GM23338 (cell line): ENCODE measurements around the gene CBLN3. TPM values are rescaled to one million over a fixed set of nuclear protein-coding genes. Genes with fewer than 3 reads are reported as not detected.

Experiments used
- ATAC-seq: fragments of 200-7000 bp; cut with Tn5 transposase; 3 replicates; pipeline ENCODE4 v1.9.1; 2020
- DNase-seq: peaks from one replicate; pipeline ENCODE4 v3.0.0-alpha.2; 2015; ENCODE audit warnings: low spot score
- H2AFZ ChIP-seq: fragments of 200-600 bp; sonication (generic); 2 replicates; pipeline ENCODE4 v1.8.0; 2016; ENCODE audit warnings: antibody characterized with exemption, mild to moderate bottlenecking, moderate library complexity
- H3F3A ChIP-seq: fragments of 200-600 bp; sonication (generic); replicated peaks from 2 replicates; pipeline ENCODE4 v1.8.0; 2017; ENCODE audit warnings: antibody characterized with exemption, mixed run types, low read depth
- H3K27ac ChIP-seq: fragments of 200-600 bp; sonication (generic); 2 replicates; pipeline ENCODE4 v1.6.1; 2016; ENCODE audit warnings: low read depth
- H3K27me3 ChIP-seq: fragments of 200-600 bp; sonication (generic); 2 replicates; pipeline ENCODE4 v1.8.0; 2016; ENCODE audit warnings: mild to moderate bottlenecking, mixed run types, moderate library complexity; ENCODE audit not compliant: insufficient read depth
- H3K36me3 ChIP-seq: fragments of 200-600 bp; sonication (generic); 2 replicates; pipeline ENCODE4 v1.8.0; 2016; ENCODE audit warnings: mild to moderate bottlenecking; ENCODE audit not compliant: insufficient read depth
- H3K4me1 ChIP-seq: fragments of 200-600 bp; sonication (generic); 2 replicates; pipeline ENCODE4 v1.8.0; 2016; ENCODE audit warnings: mild to moderate bottlenecking, moderate library complexity; ENCODE audit not compliant: insufficient read depth
- H3K4me2 ChIP-seq: fragments of 200-600 bp; sonication (generic); 2 replicates; pipeline ENCODE4 v1.7.1; 2017; ENCODE audit warnings: mixed run types
- H3K4me3 ChIP-seq: fragments of 200-600 bp; sonication (generic); 2 replicates; pipeline ENCODE4 v1.6.1; 2016; ENCODE audit warnings: mixed run types
- H3K79me2 ChIP-seq: fragments of 200-600 bp; sonication (generic); replicated peaks from 2 replicates; pipeline ENCODE4 v1.8.0; 2017; ENCODE audit warnings: mild to moderate bottlenecking; ENCODE audit not compliant: insufficient read depth
- H3K9me2 ChIP-seq: fragments of 200-600 bp; sonication (generic); 2 replicates; pipeline ENCODE4 v1.8.0; 2017; ENCODE audit not compliant: insufficient read depth
- H4K20me1 ChIP-seq: fragments of 200-600 bp; sonication (generic); replicated peaks from 2 replicates; pipeline ENCODE4 v1.8.0; 2017; ENCODE audit warnings: mild to moderate bottlenecking; ENCODE audit not compliant: insufficient read depth
- H3K27ac Mint-ChIP-seq: 2 replicates; pipeline ENCODE4 v1.8.0; 2020; ENCODE audit warnings: inconsistent platforms, mild to moderate bottlenecking, moderate library complexity, mixed read lengths
- H3K27me3 Mint-ChIP-seq: 3 replicates; pipeline ENCODE4 v1.8.0; 2022; ENCODE audit warnings: low read depth, mild to moderate bottlenecking, moderate library complexity, mixed read lengths, inconsistent platforms; ENCODE audit not compliant: insufficient read depth, poor library complexity
- H3K36me3 Mint-ChIP-seq: 3 replicates; pipeline ENCODE4 v1.8.0; 2021; ENCODE audit warnings: low read depth, mild to moderate bottlenecking, inconsistent platforms, moderate library complexity, mixed read lengths
- H3K4me1 Mint-ChIP-seq: 3 replicates; pipeline ENCODE4 v1.8.0; 2020; ENCODE audit warnings: mild to moderate bottlenecking, inconsistent platforms, mixed read lengths
- H3K4me3 Mint-ChIP-seq: 3 replicates; pipeline ENCODE4 v1.8.0; 2021; ENCODE audit warnings: moderate library complexity, mild to moderate bottlenecking, inconsistent platforms, mixed read lengths
- H3K9me3 Mint-ChIP-seq: 3 replicates; pipeline ENCODE4 v1.8.0; 2020; ENCODE audit warnings: moderate library complexity, mild to moderate bottlenecking, inconsistent platforms, mixed read lengths
- CREB1 ChIP-seq: fragments of 250-450 bp; sonication (Bioruptor Pico); IDR thresholded peaks from 2 replicates; pipeline ENCODE4 v1.5.0; 2020; ENCODE audit warnings: low read depth, mild to moderate bottlenecking, moderate library complexity
- EZH2 ChIP-seq: fragments of 200-600 bp; sonication (generic); IDR thresholded peaks from one replicate; pipeline ENCODE4 v1.8.0; 2017; ENCODE audit warnings: antibody characterized with exemption, mild to moderate bottlenecking, low read depth; ENCODE audit not compliant: unreplicated experiment
- JUNB ChIP-seq: IDR thresholded peaks from one replicate; pipeline ENCODE4 v1.6.1; 2016; ENCODE audit warnings: antibody characterized with exemption; ENCODE audit not compliant: unreplicated experiment
- NANOG ChIP-seq: IDR thresholded peaks from 2 replicates; pipeline ENCODE4 v1.6.1; 2016; ENCODE audit warnings: antibody characterized with exemption, borderline replicate concordance
- POLR2AphosphoS5 ChIP-seq: IDR thresholded peaks from 2 replicates; pipeline ENCODE4 v1.6.1; 2016; ENCODE audit warnings: antibody characterized with exemption, low read depth
- REST ChIP-seq: IDR thresholded peaks from one replicate; pipeline ENCODE4 v1.6.1; 2018; ENCODE audit warnings: antibody characterized with exemption; ENCODE audit not compliant: unreplicated experiment
- STAT1 ChIP-seq: IDR thresholded peaks from one replicate; pipeline ENCODE4 v1.6.1; 2016; ENCODE audit warnings: antibody characterized with exemption; ENCODE audit not compliant: unreplicated experiment
- ZNF114 ChIP-seq: fragments of 250-450 bp; sonication (Bioruptor Pico); IDR thresholded peaks from 2 replicates; pipeline ENCODE4 v1.5.0; 2020; ENCODE audit warnings: mild to moderate bottlenecking, moderate library complexity
- ZNF331 ChIP-seq: fragments of 250-450 bp; sonication (Bioruptor Pico); IDR thresholded peaks from 2 replicates; pipeline ENCODE4 v1.5.0; 2020; ENCODE audit warnings: low read depth, mild to moderate bottlenecking, moderate library complexity
- polyA plus RNA-seq: library from polyadenylated mRNA; unstranded; fragments of >200 nt; fragmentation: Nextera tagmentation; extraction: Ambion mirVana; gene quantifications from 2 replicates; pipeline ENCODE4 v1.2.1, GENCODE V29; 2016
- total RNA-seq: library from RNA; depleted of rRNA; stranded (reverse); fragments of >200 nt; shearing (Covaris generic); gene quantifications from 2 replicates; pipeline ENCODE4 v1.2.3, GENCODE V29; 2014
- TF ChIP-seq, protein P1 (sequence below): IDR thresholded peaks from 2 replicates; pipeline ENCODE4 v1.6.1; 2016; ENCODE audit warnings: antibody characterized with exemption
- TF ChIP-seq, protein P2 (sequence below): fragments of 250-450 bp; sonication (Bioruptor Pico); IDR thresholded peaks from 2 replicates; pipeline ENCODE4 v1.5.0; 2020; ENCODE audit warnings: mild to moderate bottlenecking, moderate library complexity
- TF ChIP-seq, protein P3 (sequence below), 2 experiments: fragments of 200-600 bp in 1 of 2; sonication (generic) in 1 of 2; conservative IDR thresholded peaks; 2 replicates each; pipeline versions ENCODE4 v1.5.1 to v1.6.1; 2016 to 2017; ENCODE audit warnings: antibody characterized with exemption in 2 of 2, low read depth in 2 of 2, mild to moderate bottlenecking in 2 of 2, moderate library complexity in 1 of 2

CBLN3 gene
- total and polyA plus RNA-seq, 2 experiments from 2014 or later = 0.07 to 0.19 TPM

DNA sequence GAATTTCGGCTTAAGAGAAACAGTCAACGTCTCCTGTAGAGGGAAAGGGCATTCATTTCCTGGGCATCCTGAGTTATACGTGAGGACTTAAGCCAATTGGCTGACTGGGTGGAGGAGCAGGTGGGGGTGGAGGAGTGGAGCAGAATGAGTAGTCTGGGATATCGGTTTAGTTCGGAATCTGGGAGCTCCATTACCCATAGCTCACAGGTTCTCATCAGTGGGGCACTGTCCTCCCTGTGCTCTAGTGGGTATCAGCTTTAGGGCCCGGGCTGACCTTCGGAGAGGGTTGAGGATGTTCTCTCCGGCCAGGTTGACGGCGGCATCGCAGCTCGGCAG is 12.4 kb upstream of the CBLN3 start (continued):
- no peak for TF ChIP-seq ZNF114 (CRISPR knock-in tag)
- TF ChIP-seq, protein P1, sequence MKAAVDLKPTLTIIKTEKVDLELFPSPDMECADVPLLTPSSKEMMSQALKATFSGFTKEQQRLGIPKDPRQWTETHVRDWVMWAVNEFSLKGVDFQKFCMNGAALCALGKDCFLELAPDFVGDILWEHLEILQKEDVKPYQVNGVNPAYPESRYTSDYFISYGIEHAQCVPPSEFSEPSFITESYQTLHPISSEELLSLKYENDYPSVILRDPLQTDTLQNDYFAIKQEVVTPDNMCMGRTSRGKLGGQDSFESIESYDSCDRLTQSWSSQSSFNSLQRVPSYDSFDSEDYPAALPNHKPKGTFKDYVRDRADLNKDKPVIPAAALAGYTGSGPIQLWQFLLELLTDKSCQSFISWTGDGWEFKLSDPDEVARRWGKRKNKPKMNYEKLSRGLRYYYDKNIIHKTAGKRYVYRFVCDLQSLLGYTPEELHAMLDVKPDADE = no peak

DNA sequence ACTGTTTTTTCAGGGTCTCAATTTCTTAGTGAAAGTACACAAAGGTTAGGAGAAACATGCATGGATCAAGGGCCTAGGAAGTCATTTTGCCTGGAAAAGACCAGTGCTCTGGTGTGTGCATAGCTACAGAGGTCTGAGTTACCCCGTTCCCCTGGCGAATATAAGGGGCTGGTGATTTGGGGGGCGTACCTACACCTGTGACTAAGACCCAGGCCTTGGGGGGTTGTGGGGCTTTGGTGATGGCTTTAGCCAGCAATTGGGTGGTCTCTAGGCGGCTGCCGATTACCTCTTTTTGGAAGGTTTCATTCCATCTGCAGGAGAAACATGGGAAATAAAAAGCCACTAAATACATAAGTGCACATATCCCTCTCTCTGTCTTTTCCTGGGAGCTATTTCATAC is 12.0 kb upstream of the CBLN3 start:
- Mint-ChIP-seq H3K4me1 (peaks cover 9% of the 10 kb centered on the region; the same call in 2 of the 3 replicates), H3K27me3 (peaks cover 7% of the 10 kb centered on the region), H3K36me3 (peaks cover 41% of the 10 kb centered on the region), H3K9me3 (no peaks in the 10 kb centered on the region), H3K4me3 (peak overlapping the region; percentile 88), H3K27ac (peak overlapping the region; percentile 99)
- Histone ChIP-seq H3K4me1 (peaks cover 13% of the 10 kb centered on the region), H3K79me2 (peaks cover 13% of the 10 kb centered on the region), H3K4me3 (peak overlapping the region; percentile 70), H3K27ac (peak overlapping the region; percentile 97; the same call in 1 of the 2 replicates), H3F3A (peaks cover 7% of the 10 kb centered on the region; the same call in 1 of the 2 replicates), H3K4me2 (peak overlapping the region; percentile 84), H3K27me3 (no peaks in the 10 kb centered on the region), H3K36me3 (peaks cover 7% of the 10 kb centered on the region; the same call in 1 of the 2 replicates), H2AFZ (no peak overlapping the region), H3K9me2 (no peaks in the 10 kb centered on the region), H4K20me1 (no peaks in the 10 kb centered on the region; the same call in 1 of the 2 replicates)
- DNase-seq (no peak), ATAC-seq (no peak)
- TF ChIP-seq ZNF331 = no peak
- no peak for TF ChIP-seq EZH2
- no peak for TF ChIP-seq JUNB
- no peak for TF ChIP-seq ZNF114 (CRISPR knock-in tag)
- TF ChIP-seq CREB1 (CRISPR knock-in tag) = no peak
- TF ChIP-seq, protein P2, sequence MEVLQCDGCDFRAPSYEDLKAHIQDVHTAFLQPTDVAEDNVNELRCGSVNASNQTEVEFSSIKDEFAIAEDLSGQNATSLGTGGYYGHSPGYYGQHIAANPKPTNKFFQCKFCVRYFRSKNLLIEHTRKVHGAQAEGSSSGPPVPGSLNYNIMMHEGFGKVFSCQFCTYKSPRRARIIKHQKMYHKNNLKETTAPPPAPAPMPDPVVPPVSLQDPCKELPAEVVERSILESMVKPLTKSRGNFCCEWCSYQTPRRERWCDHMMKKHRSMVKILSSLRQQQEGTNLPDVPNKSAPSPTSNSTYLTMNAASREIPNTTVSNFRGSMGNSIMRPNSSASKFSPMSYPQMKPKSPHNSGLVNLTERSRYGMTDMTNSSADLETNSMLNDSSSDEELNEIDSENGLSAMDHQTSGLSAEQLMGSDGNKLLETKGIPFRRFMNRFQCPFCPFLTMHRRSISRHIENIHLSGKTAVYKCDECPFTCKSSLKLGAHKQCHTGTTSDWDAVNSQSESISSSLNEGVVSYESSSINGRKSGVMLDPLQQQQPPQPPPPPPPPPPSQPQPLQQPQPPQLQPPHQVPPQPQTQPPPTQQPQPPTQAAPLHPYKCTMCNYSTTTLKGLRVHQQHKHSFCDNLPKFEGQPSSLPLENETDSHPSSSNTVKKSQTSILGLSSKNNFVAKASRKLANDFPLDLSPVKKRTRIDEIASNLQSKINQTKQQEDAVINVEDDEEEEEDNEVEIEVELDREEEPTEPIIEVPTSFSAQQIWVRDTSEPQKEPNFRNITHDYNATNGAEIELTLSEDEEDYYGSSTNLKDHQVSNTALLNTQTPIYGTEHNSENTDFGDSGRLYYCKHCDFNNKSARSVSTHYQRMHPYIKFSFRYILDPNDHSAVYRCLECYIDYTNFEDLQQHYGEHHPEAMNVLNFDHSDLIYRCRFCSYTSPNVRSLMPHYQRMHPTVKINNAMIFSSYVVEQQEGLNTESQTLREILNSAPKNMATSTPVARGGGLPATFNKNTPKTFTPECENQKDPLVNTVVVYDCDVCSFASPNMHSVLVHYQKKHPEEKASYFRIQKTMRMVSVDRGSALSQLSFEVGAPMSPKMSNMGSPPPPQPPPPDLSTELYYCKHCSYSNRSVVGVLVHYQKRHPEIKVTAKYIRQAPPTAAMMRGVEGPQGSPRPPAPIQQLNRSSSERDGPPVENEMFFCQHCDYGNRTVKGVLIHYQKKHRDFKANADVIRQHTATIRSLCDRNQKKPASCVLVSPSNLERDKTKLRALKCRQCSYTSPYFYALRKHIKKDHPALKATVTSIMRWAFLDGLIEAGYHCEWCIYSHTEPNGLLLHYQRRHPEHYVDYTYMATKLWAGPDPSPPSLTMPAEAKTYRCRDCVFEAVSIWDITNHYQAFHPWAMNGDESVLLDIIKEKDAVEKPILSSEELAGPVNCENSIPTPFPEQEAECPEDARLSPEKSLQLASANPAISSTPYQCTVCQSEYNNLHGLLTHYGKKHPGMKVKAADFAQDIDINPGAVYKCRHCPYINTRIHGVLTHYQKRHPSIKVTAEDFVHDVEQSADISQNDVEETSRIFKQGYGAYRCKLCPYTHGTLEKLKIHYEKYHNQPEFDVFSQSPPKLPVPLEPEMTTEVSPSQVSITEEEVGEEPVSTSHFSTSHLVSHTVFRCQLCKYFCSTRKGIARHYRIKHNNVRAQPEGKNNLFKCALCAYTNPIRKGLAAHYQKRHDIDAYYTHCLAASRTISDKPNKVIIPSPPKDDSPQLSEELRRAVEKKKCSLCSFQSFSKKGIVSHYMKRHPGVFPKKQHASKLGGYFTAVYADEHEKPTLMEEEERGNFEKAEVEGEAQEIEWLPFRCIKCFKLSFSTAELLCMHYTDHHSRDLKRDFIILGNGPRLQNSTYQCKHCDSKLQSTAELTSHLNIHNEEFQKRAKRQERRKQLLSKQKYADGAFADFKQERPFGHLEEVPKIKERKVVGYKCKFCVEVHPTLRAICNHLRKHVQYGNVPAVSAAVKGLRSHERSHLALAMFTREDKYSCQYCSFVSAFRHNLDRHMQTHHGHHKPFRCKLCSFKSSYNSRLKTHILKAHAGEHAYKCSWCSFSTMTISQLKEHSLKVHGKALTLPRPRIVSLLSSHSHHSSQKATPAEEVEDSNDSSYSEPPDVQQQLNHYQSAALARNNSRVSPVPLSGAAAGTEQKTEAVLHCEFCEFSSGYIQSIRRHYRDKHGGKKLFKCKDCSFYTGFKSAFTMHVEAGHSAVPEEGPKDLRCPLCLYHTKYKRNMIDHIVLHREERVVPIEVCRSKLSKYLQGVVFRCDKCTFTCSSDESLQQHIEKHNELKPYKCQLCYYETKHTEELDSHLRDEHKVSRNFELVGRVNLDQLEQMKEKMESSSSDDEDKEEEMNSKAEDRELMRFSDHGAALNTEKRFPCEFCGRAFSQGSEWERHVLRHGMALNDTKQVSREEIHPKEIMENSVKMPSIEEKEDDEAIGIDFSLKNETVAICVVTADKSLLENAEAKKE = no peak
- TF ChIP-seq STAT1 = no peak
- no peak for TF ChIP-seq POLR2AphosphoS5
- TF ChIP-seq, protein P1 = no peak
- TF ChIP-seq, protein P3, sequence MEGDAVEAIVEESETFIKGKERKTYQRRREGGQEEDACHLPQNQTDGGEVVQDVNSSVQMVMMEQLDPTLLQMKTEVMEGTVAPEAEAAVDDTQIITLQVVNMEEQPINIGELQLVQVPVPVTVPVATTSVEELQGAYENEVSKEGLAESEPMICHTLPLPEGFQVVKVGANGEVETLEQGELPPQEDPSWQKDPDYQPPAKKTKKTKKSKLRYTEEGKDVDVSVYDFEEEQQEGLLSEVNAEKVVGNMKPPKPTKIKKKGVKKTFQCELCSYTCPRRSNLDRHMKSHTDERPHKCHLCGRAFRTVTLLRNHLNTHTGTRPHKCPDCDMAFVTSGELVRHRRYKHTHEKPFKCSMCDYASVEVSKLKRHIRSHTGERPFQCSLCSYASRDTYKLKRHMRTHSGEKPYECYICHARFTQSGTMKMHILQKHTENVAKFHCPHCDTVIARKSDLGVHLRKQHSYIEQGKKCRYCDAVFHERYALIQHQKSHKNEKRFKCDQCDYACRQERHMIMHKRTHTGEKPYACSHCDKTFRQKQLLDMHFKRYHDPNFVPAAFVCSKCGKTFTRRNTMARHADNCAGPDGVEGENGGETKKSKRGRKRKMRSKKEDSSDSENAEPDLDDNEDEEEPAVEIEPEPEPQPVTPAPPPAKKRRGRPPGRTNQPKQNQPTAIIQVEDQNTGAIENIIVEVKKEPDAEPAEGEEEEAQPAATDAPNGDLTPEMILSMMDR (conservative IDR thresholded peaks at IDR 0.05; ENCODE audit: low read depth in 2 of 2) = no peak
- no peak for TF ChIP-seq REST
- TF ChIP-seq NANOG = no peak
